ENCODE results near the gene HNRNPA0.

DNA sequence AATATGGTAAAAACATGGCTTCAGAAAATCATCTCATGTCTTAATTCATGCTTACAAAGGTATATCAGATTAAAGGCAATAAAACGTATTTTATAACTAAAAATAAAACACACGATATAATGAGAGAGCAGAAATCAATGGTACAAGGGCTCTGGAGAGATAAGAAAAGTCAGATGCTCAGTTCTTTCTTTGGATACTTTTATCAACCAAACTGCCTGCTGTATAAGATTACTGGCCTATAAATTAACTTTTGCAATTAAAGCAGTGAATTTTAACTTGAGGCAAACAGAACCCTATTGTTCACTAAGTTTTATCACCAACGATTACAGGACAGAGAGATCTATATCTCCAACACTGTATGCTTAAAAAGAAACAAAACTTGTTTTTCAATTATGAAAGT, 42.1 kb upstream of the HNRNPA0 start:
- TF ChIP-seq, protein P1, sequence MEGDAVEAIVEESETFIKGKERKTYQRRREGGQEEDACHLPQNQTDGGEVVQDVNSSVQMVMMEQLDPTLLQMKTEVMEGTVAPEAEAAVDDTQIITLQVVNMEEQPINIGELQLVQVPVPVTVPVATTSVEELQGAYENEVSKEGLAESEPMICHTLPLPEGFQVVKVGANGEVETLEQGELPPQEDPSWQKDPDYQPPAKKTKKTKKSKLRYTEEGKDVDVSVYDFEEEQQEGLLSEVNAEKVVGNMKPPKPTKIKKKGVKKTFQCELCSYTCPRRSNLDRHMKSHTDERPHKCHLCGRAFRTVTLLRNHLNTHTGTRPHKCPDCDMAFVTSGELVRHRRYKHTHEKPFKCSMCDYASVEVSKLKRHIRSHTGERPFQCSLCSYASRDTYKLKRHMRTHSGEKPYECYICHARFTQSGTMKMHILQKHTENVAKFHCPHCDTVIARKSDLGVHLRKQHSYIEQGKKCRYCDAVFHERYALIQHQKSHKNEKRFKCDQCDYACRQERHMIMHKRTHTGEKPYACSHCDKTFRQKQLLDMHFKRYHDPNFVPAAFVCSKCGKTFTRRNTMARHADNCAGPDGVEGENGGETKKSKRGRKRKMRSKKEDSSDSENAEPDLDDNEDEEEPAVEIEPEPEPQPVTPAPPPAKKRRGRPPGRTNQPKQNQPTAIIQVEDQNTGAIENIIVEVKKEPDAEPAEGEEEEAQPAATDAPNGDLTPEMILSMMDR (IDR thresholded peaks at IDR 0.05) = no peak
- TF ChIP-seq POLR2A (IDR thresholded peaks at IDR 0.05) = no peak
